ENCODE measurements around the gene MACROD2. TPM values are rescaled to one million over a fixed set of nuclear protein-coding genes. Genes with fewer than 3 reads are reported as not detected.
"Not testable (repeated sequence)": the region's sequence is repeated elsewhere in the genome, so short reads cannot be mapped to it uniquely, and the experiment has no call there.

Gene MACROD2
- total RNA-seq, 1 donor from 2014 or later, result 0.85 TPM

DNA sequence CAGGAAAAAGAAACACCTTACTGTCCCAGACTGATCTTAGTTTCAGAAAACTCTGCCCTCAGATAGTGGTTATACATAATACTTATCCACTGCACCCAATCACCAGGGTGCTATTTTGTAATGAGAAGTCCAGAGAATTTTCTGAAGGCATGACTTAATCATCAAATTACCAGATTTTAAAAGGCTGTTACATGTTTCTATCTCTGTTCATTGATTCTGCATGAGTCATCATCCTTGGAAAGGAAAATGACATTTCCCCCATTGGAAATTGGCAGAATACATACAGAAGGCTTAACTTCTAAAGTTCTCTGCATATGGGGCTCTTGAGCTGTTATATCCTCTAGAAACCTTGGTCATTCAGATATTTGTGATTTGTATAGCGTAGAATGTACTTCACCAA lies 930.0 kb downstream of the MACROD2 start:
- peak; percentile 68 for DNase-seq

DNA sequence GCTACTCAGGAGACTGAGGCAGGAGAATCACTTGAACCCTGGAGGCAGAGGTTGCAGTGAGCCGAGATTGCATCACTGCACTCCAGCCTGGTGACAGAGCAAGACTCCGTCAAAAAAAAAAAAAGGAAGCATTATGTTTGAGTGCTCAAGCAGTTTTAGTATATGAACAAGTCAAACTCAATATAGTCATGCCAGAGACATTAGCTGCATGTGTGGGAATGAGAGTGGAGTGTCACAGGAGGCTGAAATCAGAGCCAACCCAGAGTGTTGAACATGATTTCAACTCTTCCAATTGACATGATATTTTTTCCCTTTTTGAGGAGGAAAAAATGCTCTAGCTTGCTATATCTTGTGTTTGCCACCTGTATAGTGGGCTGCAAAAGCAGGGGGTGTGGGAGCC lies 931.1 kb downstream of the MACROD2 start:
- DNase-seq, result not testable (repeated sequence)

DNA sequence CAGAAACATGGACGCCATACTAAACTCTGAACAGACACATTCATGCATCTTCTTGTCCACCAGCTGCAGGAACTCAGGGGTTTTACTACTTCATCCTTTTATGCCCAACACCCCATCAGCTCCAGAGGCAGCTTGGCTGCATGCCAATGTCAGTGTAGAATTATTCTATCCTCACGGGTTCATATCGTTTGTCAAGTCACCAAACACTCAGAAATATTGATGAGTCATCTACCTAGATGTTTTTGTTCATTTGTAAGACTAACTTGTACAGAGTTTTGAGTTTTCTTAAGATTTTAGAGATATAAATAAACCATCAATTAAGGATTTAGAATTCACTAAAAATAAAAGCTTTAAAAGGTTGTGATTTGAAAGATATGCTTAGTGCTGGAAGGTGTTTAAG lies 932.8 kb downstream of the MACROD2 start:
- peak; percentile 46 for DNase-seq

DNA sequence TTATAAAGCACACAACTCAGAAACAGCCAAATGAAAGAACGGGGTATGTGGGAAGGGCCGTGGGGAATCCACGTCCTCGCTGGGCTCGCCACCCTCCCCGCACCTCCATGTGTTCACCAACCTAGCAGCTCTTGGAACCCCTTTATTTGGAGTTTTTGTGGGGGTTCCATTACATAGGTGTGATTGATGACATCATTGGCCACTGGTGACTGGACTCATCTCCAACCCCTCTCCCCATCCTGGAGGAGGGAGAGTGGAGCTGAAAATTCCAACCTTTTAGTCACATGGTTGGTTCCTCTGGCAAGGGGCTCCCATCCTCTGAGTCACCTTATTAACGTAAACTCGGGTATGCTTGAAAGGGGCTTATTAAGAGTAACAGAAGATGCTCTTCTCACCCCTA lies 934.1 kb downstream of the MACROD2 start:
- no peak for DNase-seq

DNA sequence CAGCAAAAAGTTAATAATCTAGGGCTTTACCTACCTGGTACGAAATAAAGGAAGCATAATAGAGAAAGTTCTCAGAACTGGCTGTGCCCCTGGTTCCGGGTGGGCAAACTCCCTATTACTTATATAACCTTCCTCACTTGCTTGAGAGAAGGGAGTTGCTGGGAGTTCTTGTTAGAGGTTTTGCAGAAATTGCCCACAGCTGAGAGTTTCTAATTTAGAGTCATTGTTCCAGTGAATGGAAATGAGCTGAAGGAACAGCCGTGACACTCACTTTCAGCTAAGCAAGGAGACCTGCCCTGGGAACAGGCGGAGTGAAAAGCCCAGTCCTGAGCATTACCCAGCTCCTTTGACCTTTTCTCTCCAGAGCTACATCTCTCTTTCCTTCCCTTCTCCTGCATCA lies 936.7 kb downstream of the MACROD2 start:
- DNase-seq, result no peak

DNA sequence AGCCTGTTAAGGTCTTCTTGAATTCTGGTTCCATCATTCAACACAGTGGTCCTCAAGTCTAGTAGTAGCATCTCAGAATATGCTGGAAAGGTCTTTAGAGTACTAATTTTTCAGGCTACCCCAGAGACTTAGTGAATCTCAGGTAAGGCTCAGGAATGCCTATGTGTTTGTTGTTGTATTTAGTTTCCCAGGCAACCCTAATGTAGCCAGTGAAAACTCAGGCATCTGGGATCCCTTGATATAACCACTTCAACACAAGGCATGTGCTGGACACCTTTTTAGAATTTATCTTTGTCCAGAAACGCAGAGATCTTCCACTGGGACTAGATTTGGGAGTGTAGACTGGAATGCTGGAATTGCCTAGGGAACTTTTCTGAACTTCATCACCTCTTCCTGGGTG lies 940.0 kb downstream of the MACROD2 start:
- no peak for DNase-seq

DNA sequence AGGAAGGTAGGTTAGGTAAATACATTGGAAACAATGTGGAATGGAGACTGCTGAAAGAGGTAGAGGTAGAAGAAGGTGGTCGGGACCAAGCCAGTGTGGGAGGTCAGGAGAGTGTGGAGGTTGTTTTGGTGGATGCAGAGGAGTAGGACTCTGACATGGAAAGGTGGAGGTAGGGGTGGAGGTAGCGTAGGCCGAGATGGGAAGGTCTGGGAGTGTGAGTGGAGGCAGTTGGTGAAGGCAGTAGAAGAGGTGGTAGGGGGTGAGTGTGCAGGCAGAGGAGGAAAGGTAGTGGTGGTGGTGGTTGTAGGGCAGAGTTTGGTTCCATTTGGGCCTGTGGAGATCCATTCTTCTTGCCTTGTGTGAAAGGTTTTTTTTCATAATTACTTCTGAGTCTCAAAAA lies 941.7 kb downstream of the MACROD2 start:
- DNase-seq, result no peak

DNA sequence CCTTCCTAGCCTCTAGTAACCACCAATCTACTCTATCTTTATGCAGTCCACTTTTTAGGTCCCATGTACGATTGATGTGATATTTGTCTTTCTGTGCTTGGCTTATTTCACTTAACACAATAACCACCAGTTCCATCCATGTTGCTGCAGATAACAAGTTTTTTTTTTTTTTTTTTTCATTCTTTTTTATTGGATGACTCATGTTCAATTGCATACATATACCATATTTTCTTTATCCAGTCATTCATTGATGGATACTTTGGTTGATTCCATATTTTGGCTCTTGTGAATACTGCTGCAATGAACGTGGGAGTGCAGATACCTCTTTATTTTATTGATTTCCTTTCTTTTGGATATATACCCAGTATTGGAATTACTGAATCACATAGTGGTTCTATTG lies 942.5 kb downstream of the MACROD2 start:
- DNase-seq, result no peak

DNA sequence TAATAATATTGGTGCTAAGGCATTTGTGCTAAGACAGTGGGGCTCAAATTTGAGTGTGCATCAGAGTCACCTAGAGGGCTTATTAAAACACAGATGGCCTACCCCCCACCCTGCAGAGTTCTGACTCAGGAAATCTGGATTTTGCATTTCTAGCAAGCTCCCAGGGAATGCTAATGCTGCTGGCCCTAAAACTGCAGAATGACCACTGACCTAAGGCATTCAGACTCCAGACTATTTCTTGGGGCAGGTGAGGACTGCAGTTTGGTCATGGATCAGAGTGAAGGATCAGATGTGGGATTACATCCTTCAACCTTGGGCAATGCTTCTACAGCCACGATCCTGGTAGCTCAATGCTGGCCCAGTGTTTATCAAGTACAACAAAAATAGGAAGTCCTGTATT lies 952.2 kb downstream of the MACROD2 start:
- no peak for DNase-seq

DNA sequence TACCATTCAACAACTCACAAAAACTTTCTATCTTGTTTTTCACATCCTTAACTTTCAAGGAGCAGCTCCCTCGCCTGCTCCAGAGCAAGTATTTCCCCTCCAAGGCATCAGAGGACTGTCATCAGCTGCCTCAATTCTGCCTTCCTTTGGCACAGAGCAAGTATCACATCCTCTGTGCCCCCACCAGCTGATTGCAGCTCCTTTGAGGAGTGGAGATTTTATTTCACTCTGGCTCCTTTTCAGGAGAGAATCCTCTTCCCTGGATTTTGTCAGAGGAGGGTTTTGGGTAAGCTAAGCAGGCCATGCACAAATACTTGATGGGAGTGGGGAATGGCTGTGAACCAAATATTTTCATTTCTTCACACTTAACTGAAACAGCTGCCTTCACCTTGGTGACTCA lies 952.6 kb downstream of the MACROD2 start:
- no peak for DNase-seq

DNA sequence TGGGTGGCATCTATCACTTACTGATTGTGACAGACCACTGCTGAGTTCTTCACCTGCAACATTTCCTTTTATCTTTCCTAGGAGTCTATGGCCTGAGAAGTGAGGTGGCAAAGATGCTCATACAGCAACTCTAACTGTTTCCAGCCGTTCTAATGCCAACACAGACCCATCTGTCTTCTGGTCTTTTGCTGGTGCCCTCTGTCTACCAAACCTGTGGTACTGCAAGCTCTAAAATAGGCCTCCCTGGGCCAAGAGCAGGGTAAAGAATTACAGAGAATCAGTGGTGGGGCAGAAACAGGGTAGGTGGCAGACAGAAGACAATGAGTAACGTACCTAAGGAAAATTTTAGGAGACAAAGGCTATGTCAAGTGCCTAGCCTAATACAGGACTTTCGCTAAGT lies 953.1 kb downstream of the MACROD2 start:
- peak; percentile 20 for DNase-seq

DNA sequence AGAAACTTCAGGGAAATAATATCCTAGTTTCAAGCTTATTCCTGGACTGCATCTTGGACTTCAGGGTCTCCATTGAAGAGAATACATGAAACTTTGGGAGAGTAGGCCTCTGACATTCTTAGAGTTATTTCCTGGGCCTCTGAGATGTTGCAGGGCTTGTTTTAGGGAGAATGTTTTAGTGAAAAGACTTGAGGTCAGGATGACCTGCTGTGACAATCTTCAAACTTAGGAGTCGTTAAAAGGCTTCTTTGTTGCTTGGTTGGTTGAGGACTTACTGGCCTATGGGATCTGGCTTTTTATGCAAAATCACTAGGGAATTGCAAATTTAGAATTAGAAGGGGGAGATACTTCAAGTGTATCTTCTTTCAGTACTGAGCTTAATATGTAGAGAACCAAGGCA lies 955.3 kb downstream of the MACROD2 start:
- DNase-seq, result no peak

DNA sequence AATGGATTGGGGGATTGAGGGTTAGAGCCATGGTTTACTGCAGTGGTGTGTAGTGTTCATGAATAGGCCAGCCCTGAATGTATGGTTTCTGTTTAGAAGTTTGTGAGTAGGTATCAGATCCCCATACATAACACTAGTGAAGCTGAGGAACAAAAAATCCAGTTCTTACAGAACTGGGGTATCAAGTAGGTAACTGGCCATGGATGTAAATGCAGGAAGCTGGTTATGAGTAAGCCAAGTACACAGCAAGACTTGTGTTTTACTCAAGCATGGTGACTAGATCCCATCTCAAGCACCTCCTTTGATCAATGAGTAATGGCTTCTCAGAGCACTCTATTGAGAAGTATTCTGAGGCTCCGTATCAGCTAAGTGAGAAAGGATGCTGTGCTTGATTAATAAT lies 955.8 kb downstream of the MACROD2 start:
- peak; percentile 29 for DNase-seq

DNA sequence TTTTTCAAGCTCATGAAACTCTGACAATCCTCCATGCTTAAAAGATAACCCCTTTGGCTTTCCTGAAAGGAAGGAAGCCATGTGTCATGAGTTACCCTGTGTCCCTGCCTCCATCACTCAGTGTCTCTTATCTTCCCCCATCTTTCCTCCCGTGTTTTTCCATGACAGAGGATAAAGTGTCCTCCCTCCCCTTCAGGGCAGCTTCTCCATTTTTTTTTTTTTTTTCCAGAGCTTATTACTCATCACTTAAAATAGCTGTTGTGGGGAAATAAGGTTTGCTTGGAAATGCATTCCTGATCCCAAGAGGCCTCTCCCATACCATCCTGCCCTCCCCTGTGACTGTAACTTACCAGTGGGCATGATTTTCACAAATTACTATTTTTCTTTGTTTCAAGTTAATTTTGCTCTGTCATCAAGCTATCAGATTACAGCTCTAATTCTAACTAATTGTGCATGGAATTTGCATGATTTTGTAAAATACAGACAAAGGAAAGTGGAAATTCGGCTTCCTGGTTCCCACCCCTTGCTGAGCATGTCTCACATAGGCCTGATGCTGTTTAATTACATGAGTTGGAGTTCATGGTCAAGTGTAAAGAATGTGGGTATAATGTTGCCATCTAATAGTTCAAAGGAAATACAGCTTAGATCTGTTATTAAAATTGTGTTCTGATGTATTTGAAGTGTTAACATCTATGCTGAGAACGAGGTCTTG lies 956.5 kb downstream of the MACROD2 start:
- DNase-seq, result peak; percentile 72

DNA sequence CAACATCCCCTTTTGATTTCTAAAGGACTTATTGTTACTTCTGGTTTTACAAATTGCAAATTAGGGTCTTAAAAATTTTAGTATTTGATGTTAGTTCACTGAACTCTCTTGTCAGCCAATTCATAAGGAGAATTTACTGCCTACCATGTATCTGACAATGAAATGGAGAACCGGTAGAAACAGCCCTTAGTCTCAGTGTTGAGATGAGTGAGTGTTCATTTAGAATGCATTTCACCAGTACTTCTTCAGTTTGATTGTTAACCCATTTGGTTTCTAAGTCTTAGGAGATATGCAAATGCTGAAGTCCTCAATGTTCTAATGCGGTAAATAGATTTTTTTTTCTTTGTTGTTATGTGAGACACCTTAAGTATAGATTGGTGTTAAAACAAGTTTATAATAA lies 958.4 kb downstream of the MACROD2 start:
- no peak for DNase-seq

DNA sequence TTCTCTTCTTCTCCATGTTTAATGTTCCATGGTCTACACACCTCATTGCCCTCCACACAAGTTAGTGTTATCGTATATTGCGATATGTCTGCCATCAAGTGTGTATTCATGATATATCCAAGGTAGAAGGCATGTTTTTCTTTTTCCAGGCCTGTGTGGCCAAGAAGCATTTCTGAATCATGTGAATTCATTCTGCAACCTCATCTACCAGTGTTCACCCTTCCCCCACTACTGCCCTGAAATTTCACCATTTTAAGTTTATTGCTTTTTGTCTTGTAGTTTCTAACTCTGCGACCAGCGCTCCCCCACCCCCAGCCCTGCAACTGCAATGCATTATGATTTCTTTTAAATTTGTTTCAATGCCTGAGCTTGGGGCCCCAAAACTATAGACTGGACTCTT lies 960.1 kb downstream of the MACROD2 start:
- DNase-seq, result no peak

DNA sequence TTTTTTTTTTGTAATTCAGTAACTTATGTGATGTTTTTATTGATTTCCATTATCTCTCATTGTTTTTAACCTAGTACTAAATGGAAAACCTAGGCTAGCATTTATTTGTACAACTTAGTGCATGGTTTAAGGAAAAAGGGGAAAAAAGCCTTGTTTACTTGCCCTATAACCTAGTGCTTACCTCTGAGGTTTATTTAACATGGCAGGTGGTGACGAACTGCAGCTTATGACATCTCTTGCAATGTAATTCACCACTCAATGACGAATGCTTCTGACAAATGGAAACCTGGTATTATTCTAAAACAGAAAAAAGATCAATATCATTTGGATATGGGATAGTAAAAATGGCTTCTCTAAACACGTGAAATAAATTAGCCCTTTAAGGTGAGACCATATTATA lies 960.7 kb downstream of the MACROD2 start:
- DNase-seq, result no peak

DNA sequence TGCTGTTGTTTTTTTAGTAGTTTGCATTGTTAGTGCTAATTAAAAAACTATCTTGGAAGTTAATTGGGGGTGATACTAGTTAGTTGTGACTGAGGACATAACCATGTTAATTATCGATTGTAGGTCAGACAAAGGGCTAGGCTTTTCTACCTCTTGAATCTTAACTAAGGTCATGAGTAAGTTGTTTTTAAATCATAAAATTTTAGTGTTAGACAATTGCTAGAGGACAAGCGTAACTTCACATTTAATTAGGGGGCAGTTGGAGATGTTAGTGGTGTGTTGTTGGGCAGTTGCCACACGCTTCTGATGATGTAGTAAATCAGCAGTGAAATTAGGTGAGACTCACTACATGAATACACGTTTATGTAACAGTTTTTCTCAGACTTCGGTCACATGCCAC lies 961.2 kb downstream of the MACROD2 start:
- no peak for DNase-seq

DNA sequence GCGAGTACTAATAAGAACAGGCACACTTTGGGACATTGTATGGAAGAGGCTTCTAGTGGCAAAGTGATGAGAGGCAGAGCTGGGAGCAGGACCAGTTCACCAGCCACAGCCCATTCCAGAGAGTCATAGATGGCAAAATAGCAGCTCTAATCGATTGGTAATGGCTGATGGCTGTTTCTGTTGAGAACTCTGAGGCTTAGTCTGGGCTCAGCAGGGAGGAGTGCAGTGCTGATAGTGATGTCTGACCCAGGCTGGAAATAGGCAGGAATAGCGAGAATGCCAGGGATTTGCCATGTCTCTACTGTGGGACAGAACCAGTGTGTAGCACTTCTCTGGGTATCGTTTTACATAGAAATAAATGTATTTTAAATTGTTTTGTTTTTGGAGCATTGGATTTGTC lies 962.1 kb downstream of the MACROD2 start:
- no peak for DNase-seq

DNA sequence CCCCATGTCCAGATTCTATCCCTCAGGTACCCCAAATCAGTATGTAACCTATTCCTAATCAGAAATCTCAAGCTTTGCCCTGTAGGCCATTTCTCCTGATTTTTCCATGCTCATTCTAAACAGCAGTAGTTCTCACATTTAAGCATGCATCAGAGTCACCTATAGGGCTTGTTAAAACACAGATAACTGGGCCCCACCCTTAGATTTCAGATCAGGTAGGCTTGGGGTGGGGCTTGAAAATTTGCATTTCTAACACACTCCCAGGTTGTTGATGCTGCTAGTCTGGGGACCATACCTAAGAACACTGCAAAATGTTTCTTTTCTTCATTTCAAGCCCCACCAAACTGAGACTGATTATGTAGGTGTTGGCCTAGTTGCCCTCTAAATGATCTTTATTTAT lies 963.3 kb downstream of the MACROD2 start:
- no peak for DNase-seq

DNA sequence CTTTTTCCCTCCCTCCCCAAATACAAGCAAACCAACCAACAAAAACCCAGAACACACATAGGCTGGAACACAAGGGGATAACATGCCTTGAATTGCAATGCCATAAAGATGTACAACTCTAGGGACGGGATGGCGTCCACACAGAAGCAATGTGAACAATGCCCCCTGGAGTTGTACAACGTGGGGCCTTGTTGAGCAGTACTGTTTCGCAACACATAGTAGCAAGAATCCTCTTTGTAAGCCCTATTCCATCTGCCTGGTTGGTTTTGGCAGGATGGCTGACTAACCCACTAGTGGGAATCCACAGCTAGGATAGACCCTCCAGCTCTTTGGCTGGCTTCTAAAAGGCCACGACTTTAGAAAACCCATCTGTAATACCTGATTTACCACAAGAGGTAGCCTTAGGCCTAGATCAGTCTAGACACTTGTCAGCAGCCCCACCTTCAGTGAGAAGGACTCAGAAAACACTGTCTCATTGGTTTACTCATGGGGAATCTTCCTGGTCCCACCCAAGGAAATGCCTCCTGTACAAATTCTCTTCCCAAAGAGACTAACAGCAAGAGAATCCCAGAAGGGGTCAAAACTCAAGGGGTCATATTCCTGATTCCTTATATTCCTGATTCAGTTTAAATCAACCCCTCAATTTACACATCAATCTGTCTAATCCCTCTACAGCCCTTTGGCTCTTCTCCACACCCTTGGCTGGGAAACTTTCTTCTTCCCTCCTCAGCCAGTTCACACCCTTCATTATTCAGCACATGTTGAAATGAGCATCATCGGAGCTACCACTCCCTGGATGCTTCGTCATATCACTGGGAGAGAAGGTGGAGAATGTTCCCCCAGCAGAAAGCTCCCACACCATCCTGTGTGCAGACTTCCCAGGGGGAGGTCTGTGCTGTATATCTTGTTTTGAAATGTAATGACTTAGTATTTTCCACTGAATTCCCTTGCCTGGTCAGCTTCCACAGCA lies 964.5 kb downstream of the MACROD2 start:
- DNase-seq, result no peak

DNA sequence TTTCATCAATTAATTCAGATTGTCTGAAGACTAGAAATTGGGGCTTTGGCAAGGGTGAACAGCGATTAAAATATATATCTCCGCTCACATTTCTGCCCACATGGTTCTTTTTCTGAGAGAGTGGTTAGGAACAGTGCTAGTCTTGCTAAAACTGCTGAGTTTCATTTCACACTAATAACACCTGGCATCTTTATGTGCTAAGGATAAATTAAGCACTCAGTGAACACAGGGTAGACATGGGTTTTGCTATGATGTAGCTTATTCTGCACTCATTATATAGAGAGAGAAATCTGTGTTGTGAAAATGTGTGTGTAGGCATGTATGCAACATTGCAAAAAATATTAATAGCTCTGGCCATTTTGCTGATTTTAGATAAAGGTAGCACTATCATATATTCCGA lies 965.5 kb downstream of the MACROD2 start:
- DNase-seq, result no peak

DNA sequence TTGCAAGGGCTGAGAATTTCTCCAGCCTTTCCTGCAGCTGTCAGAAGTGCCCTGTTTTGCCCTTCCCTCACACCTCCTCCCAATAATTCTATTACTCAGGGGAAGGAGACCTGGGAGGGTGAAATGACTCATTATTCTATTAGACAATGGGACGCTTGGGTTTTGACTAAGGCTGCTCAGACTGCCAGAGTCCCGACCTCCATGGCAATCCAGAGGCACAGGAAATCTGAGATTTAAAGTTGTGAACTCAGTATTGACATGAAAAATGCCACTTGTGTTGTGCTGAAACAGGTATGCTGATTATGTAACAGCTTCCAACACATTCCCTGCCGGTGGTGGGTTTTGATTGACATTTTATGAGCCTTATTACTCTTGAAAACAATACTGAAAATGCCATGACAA lies 967.9 kb downstream of the MACROD2 start:
- DNase-seq, result peak; percentile 86

DNA sequence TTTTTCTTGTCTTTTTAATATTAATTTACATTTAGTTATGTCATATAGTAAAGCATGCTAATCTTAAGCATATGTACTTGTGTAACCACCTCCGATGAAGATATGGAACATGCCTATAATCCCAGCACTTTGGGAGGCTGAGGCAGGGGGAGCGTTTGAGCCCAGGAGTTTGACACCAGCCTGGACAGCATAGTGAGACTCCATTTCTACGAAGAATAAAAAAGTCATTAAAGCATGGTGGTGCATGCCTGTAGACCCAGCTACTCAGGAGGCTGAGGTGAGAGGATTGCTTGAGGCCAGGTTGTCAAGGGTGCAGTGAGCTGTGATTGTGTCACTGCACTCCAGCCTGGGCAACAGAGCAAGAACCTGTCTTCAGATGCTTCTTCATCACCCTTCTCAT lies 970.9 kb downstream of the MACROD2 start:
- no peak for DNase-seq

Data from dermis blood vessel endothelial cell (primary cell).